Dermis microvascular lymphatic vessel endothelial cell (primary cell): ENCODE results near the gene ZNF638. TPM values are rescaled to one million over a fixed set of nuclear protein-coding genes. Genes with fewer than 3 reads are reported as not detected.

ENCODE experiments used
- DNase-seq, 2 donors: peaks; one replicate each; pipeline versions ENCODE4 v3.0.0 to v3.0.0-alpha.2; 2010; ENCODE audit warnings: low read depth in 2 of 2
- total RNA-seq: library from RNA; depleted of rRNA; stranded (reverse); fragments of >200 nt; gene quantifications from 2 replicates; pipeline ENCODE4 v1.2.1, GENCODE V29; 2014

The ZNF638 gene
- total RNA-seq, 1 donor from 2014 or later: 75.6 TPM

- no peak for DNase-seq
Observed at GRCh38 chr2:71336384-71336783, 4.8 kb downstream of the ZNF638 start.

GRCh38 chr2:71336802-71337201 lies 5.2 kb downstream of the ZNF638 start:
- no peak for DNase-seq

GRCh38 chr2:71337776-71338175 lies 6.2 kb downstream of the ZNF638 start:
- no peak for DNase-seq

GRCh38 chr2:71339685-71340084 lies 8.1 kb downstream of the ZNF638 start:
- no peak for DNase-seq

- DNase-seq: no peak
Observed at GRCh38 chr2:71340176-71340575, 8.6 kb downstream of the ZNF638 start.

GRCh38 chr2:71341645-71342044 lies 10.1 kb downstream of the ZNF638 start:
- no peak for DNase-seq

- DNase-seq: no peak
Observed at GRCh38 chr2:71346065-71346464, 14.5 kb downstream of the ZNF638 start.

GRCh38 chr2:71347517-71347916 lies 15.9 kb downstream of the ZNF638 start:
- DNase-seq: peak in 1 of 2 donors; percentile 43

- DNase-seq: peak; percentile 10 to 55
Observed at GRCh38 chr2:71348302-71348701, 16.7 kb downstream of the ZNF638 start.

GRCh38 chr2:71353248-71353647 lies 21.7 kb downstream of the ZNF638 start:
- DNase-seq: no peak

GRCh38 chr2:71358931-71359671 lies 27.5 kb downstream of the ZNF638 start:
- DNase-seq: no peak

- DNase-seq: no peak
Observed at GRCh38 chr2:71360434-71360975, 28.9 kb downstream of the ZNF638 start.

- no peak for DNase-seq
Observed at GRCh38 chr2:71361631-71362030, 30.0 kb downstream of the ZNF638 start.

GRCh38 chr2:71362447-71362846 lies 30.9 kb downstream of the ZNF638 start:
- DNase-seq: no peak

- DNase-seq: no peak
Observed at GRCh38 chr2:71370015-71370414, 38.4 kb downstream of the ZNF638 start.

- no peak for DNase-seq
Observed at GRCh38 chr2:71372042-71372441, 40.5 kb downstream of the ZNF638 start.

GRCh38 chr2:71379086-71379485 lies 47.5 kb downstream of the ZNF638 start:
- DNase-seq: peak in 1 of 2 donors; percentile 23

GRCh38 chr2:71380665-71381064 lies 49.1 kb downstream of the ZNF638 start:
- DNase-seq: no peak

GRCh38 chr2:71385012-71385411 lies 53.4 kb downstream of the ZNF638 start:
- DNase-seq: peak; percentile 2 to 20

- no peak for DNase-seq
Observed at GRCh38 chr2:71388214-71388613, 56.6 kb downstream of the ZNF638 start.

GRCh38 chr2:71389384-71390072 lies 57.9 kb downstream of the ZNF638 start:
- DNase-seq: no peak

GRCh38 chr2:71393216-71393615 lies 61.6 kb downstream of the ZNF638 start:
- no peak for DNase-seq

GRCh38 chr2:71395471-71395870 lies 63.9 kb downstream of the ZNF638 start:
- no peak for DNase-seq
